Measurements from ENCODE around the gene USP28. TPM values are rescaled to one million over a fixed set of nuclear protein-coding genes. Genes with fewer than 3 reads are reported as not detected.

Gene USP28
- total RNA-seq, 1 donor from 2014 or later, result 35.0 TPM

GRCh38 chr11:113874096-113874495 lies 1.3 kb downstream of the USP28 start:
- H3K4me2 ChIP-seq (ENCODE audit: low read length), result peak overlapping the region; percentile 94

GRCh38 chr11:113873236-113873626 lies 2.1 kb downstream of the USP28 start:
- peaks cover 15% of the 10 kb centered on the region for H4K20me1 ChIP-seq (ENCODE audit: insufficient read depth, low read length)
- H3K4me2 ChIP-seq (ENCODE audit: low read length), result peak overlapping the region; percentile 65
- no peak overlapping the region for H2AFZ ChIP-seq (ENCODE audit: low read depth, low read length)
- H3K36me3 ChIP-seq (ENCODE audit: insufficient read depth, low read length), result no peaks in the 10 kb centered on the region
- H3K4me1 ChIP-seq (ENCODE audit: insufficient read depth, low read length), result peaks cover 7% of the 10 kb centered on the region
- peaks cover 43% of the 10 kb centered on the region for H3K4me1 Mint-ChIP-seq (ENCODE audit: low read depth, unreplicated experiment)
- FAIRE-seq (no peak), DNase-seq (ENCODE audit: low read depth) (peak; percentile 44)
- peak overlapping the region; percentile 53 for H3K27ac Mint-ChIP-seq (ENCODE audit: unreplicated experiment)
- H3K4me3 ChIP-seq (ENCODE audit: insufficient read depth, low read depth, low read length), result no peak overlapping the region
- H3K9ac ChIP-seq (ENCODE audit: low read length), result peak overlapping the region; percentile 28
- no peaks in the 10 kb centered on the region for H3K27me3 ChIP-seq (ENCODE audit: insufficient read depth, low read length)
- peak overlapping the region; percentile 90 for H3K4me3 Mint-ChIP-seq (ENCODE audit: unreplicated experiment)
- peaks cover 2% of the 10 kb centered on the region for H3K36me3 Mint-ChIP-seq (ENCODE audit: low read depth, unreplicated experiment)
- no peaks in the 10 kb centered on the region for H3K27me3 Mint-ChIP-seq (ENCODE audit: low read depth, unreplicated experiment)
- no peaks in the 10 kb centered on the region for H3K9me3 ChIP-seq (ENCODE audit: insufficient read depth, low read depth, low read length)
- H3K79me2 ChIP-seq (ENCODE audit: insufficient read depth, low read length), result no peaks in the 10 kb centered on the region
- TF ChIP-seq EZH2 (IDR thresholded peaks at IDR 0.05; ENCODE audit: insufficient read depth, low read length) (no peak), CTCF (IDR thresholded peaks at IDR 0.05; ENCODE audit: insufficient read depth, low read depth, low read length) (no peak)
- no peak overlapping the region for H3K27ac ChIP-seq (ENCODE audit: low read depth, low read length)
- H3K9me3 Mint-ChIP-seq (ENCODE audit: unreplicated experiment), result no peaks in the 10 kb centered on the region

More at GRCh38 chr11:113874096-113874495, 1.3 kb downstream of the USP28 start:
- no peak overlapping the region for H3K27ac ChIP-seq (ENCODE audit: low read depth, low read length)
- no peak overlapping the region for H2AFZ ChIP-seq (ENCODE audit: low read depth, low read length)
- Mint-ChIP-seq H3K4me1 (ENCODE audit: low read depth, unreplicated experiment) (peaks cover 43% of the 10 kb centered on the region), H3K27ac (ENCODE audit: unreplicated experiment) (peak overlapping the region; percentile 48), H3K36me3 (ENCODE audit: low read depth, unreplicated experiment) (peaks cover 2% of the 10 kb centered on the region), H3K9me3 (ENCODE audit: unreplicated experiment) (no peaks in the 10 kb centered on the region), H3K27me3 (ENCODE audit: low read depth, unreplicated experiment) (no peaks in the 10 kb centered on the region), H3K4me3 (ENCODE audit: unreplicated experiment) (peak overlapping the region; percentile 90)
- H4K20me1 ChIP-seq (ENCODE audit: insufficient read depth, low read length), result peaks cover 15% of the 10 kb centered on the region
- FAIRE-seq (no peak), DNase-seq (ENCODE audit: low read depth) (no peak)
- no peaks in the 10 kb centered on the region for H3K27me3 ChIP-seq (ENCODE audit: insufficient read depth, low read length)
- peaks cover 7% of the 10 kb centered on the region for H3K4me1 ChIP-seq (ENCODE audit: insufficient read depth, low read length)
- H3K79me2 ChIP-seq (ENCODE audit: insufficient read depth, low read length), result no peaks in the 10 kb centered on the region
- H3K9ac ChIP-seq (ENCODE audit: low read length), result peak overlapping the region; percentile 89
- no peaks in the 10 kb centered on the region for H3K9me3 ChIP-seq (ENCODE audit: insufficient read depth, low read depth, low read length)
- peak overlapping the region; percentile 82 for H3K4me3 ChIP-seq (ENCODE audit: insufficient read depth, low read depth, low read length)
- no peaks in the 10 kb centered on the region for H3K36me3 ChIP-seq (ENCODE audit: insufficient read depth, low read length)
- TF ChIP-seq CTCF (IDR thresholded peaks at IDR 0.05; ENCODE audit: insufficient read depth, low read depth, low read length), result no peak
- no peak for TF ChIP-seq EZH2 (IDR thresholded peaks at IDR 0.05; ENCODE audit: insufficient read depth, low read length)

- no peaks in the 10 kb centered on the region for H3K27me3 ChIP-seq (ENCODE audit: insufficient read depth, low read length)
- H3K27ac ChIP-seq (ENCODE audit: low read depth, low read length), result no peak overlapping the region
- peaks cover 30% of the 10 kb centered on the region for H3K4me1 Mint-ChIP-seq (ENCODE audit: low read depth, unreplicated experiment)
- no peaks in the 10 kb centered on the region for H3K9me3 ChIP-seq (ENCODE audit: insufficient read depth, low read depth, low read length)
- H3K4me3 ChIP-seq (ENCODE audit: insufficient read depth, low read depth, low read length), result no peak overlapping the region
- H2AFZ ChIP-seq (ENCODE audit: low read depth, low read length), result no peak overlapping the region
- FAIRE-seq (no peak), DNase-seq (ENCODE audit: low read depth) (no peak)
- H3K9ac ChIP-seq (ENCODE audit: low read length), result no peak overlapping the region
- H3K79me2 ChIP-seq (ENCODE audit: insufficient read depth, low read length), result no peaks in the 10 kb centered on the region
- H3K36me3 Mint-ChIP-seq (ENCODE audit: low read depth, unreplicated experiment), result peaks cover 5% of the 10 kb centered on the region
- no peaks in the 10 kb centered on the region for H3K27me3 Mint-ChIP-seq (ENCODE audit: low read depth, unreplicated experiment)
- peaks cover 15% of the 10 kb centered on the region for H4K20me1 ChIP-seq (ENCODE audit: insufficient read depth, low read length)
- TF ChIP-seq CTCF (IDR thresholded peaks at IDR 0.05; ENCODE audit: insufficient read depth, low read depth, low read length) (no peak), EZH2 (IDR thresholded peaks at IDR 0.05; ENCODE audit: insufficient read depth, low read length) (no peak)
- H3K4me1 ChIP-seq (ENCODE audit: insufficient read depth, low read length), result peaks cover 7% of the 10 kb centered on the region
- H3K36me3 ChIP-seq (ENCODE audit: insufficient read depth, low read length), result no peaks in the 10 kb centered on the region
- H3K4me2 ChIP-seq (ENCODE audit: low read length), result no peak overlapping the region
- H3K4me3 Mint-ChIP-seq (ENCODE audit: unreplicated experiment), result no peak overlapping the region
- H3K27ac Mint-ChIP-seq (ENCODE audit: unreplicated experiment), result no peak overlapping the region
- no peaks in the 10 kb centered on the region for H3K9me3 Mint-ChIP-seq (ENCODE audit: unreplicated experiment)
These were observed 4.0 kb downstream of the USP28 start for GRCh38 chr11:113871336-113871735.
